ENCODE data around the gene SERPINE2. TPM values are rescaled to one million over a fixed set of nuclear protein-coding genes. Genes with fewer than 3 reads are reported as not detected.

Gene SERPINE2
- total and polyA plus RNA-seq, 2 donors (not counting 3 experiments of a cell fraction or from before 2014, with no cell fraction given) = 4.0 to 8.8 TPM

DNA sequence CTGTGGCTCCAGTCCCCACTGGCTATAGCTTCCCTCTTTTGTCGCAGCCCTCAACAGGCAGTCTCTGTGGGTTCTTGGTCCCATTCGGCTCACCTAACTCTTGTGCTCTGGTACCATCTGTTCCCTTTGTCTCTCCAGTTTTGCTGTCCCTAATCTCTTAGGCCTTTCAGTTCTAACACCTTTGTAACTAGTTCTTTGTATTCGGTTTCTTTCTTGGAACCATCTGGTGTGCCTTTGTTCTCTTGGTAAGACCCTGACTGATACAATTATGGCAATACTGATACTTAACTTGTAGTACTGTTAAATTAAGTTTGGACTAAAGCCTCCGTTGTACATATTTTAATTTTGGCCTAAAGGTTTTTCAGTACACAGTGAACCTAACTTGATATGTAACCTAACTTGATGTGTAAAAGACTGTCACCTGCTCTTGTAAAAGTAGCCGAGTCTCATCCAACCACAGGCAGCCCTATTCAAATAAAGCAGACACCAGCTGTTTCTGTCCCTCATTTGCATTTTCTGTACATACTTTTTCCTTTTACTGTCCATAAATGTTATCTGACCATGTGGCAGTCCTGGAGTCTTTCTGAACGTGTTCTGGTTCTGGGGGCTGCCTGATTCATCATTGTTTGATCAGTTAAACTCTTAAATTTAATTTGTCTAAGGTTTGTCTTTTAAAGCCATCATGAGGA is 86.7 kb downstream of the SERPINE2 start:
- peaks cover 1% of the 10 kb centered on the region for H3K79me2 ChIP-seq (ENCODE audit: control insufficient read depth, insufficient read depth, low read length)
- no peak overlapping the region for H3K4me2 ChIP-seq (ENCODE audit: insufficient read depth, low read length)
- H3K9ac ChIP-seq (replicated peaks; ENCODE audit: extremely low read depth, insufficient read depth, low read length) = no peak overlapping the region
- H3K27me3 ChIP-seq (ENCODE audit: control insufficient read depth in 2 of 2, insufficient read depth in 2 of 2, low read length in 2 of 2) = no peaks in the 10 kb centered on the region
- H4K20me1 ChIP-seq (replicated peaks; ENCODE audit: control insufficient read depth, extremely low read depth, insufficient read depth, low read length) = no peaks in the 10 kb centered on the region
- dilution Hi-C loops (cut with MboI; ENCODE audit: extremely low pct_ligation_motif_present, low sequenced_read_pairs) (no loop called here), intact Hi-C loops (cut with micrococcal nuclease) (loop anchor here (10.0 kb wide), 1 partner anchor 228 kb away; no protein-coding TSS in a partner anchor)
- DNase-seq (ENCODE audit: low read depth, low spot score) (no peak), FAIRE-seq (no peak)
- no peak for TF ChIP-seq JUN (IDR thresholded peaks at IDR 0.05; ENCODE audit: borderline replicate concordance, insufficient read depth, insufficient read length, low read depth)
- no peaks in the 10 kb centered on the region for H3K9me1 ChIP-seq (replicated peaks; ENCODE audit: control insufficient read depth, extremely low read depth, insufficient read depth, low read length)
- ChIA-PET CTCF (interaction anchor here (0.7 kb wide), 1 partner anchor 18 kb away, joined by 3 read pairs; no protein-coding TSS in a partner anchor), POLR2A (no interaction called here)
- H3K9me3 ChIP-seq (replicated peaks; ENCODE audit: control insufficient read depth, insufficient read depth, low read length) = no peaks in the 10 kb centered on the region
- H3K4me1 ChIP-seq (ENCODE audit: control insufficient read depth, extremely low read depth, insufficient read depth, low read length) = peaks cover 5% of the 10 kb centered on the region
- no TSS peak for BruUV-seq (replicated peaks)
- no peaks in the 10 kb centered on the region for H3K36me3 ChIP-seq (ENCODE audit: control insufficient read depth in 2 of 2, extremely low read depth in 1 of 2, insufficient read depth in 2 of 2, low read length in 2 of 2)
- H3K27ac ChIP-seq (ENCODE audit: insufficient read depth, low read depth, low read length) = no peak overlapping the region
- H2AFZ ChIP-seq (ENCODE audit: low read depth, low read length) = no peak overlapping the region
- H3K4me3 ChIP-seq (replicated peaks in 1 of 3; ENCODE audit: insufficient read depth in 1 of 3, low read depth in 1 of 3, low read length in 3 of 3) = no peak overlapping the region

DNA sequence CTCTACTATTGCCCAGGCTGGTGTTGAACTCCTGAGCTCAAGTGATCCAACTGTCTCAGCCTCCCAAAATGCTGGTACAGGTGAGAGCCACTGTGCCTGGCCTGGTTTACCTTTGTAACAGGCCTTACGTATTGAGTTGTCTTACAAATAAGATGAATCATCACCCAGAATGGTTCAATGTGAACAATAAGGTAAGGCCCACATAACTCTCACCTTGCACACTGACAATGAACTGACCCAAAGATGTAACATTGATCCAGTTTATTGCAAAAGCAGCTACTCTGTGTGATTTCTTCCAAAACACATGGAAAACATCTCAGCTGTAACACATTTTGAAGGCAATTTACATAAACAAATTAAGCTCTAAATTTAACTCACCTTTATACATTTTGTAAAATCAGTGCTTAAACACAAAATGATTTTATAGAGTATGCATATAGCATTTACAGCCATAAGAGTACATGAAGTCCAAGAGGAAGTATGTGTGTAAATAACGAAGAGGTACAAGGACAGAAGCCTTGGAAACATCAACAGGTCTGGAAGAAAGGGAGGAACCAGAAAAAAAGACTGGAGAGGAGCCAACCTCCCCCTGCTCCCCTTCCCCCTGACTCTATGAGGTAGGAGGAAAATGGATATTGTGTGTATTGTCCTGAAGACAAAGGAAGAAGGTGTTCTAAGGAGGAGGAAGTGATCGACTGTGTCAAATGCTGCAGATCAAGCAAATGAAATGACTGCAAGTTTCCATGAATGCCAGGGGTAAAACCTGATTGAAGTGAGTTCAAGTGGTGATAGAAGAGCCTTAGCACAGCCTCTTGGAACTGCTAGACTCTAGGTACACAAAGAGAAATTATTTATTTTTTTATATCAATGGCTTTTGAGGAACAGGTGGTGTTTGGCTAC is 88.4 kb downstream of the SERPINE2 start:
- no peaks in the 10 kb centered on the region for H3K9me3 ChIP-seq (replicated peaks; ENCODE audit: control insufficient read depth, insufficient read depth, low read length)
- TF ChIP-seq, protein P1, sequence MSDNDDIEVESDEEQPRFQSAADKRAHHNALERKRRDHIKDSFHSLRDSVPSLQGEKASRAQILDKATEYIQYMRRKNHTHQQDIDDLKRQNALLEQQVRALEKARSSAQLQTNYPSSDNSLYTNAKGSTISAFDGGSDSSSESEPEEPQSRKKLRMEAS (IDR thresholded peaks at IDR 0.05; ENCODE audit: insufficient read depth, insufficient read length) = no peak
- TF ChIP-seq MYC (IDR thresholded peaks at IDR 0.05; ENCODE audit: low read depth, low read length) (no peak), JUN (IDR thresholded peaks at IDR 0.05; ENCODE audit: borderline replicate concordance, insufficient read depth, insufficient read length, low read depth) (no peak), GATA2 (IDR thresholded peaks at IDR 0.05; ENCODE audit: insufficient read depth, insufficient read length, low read depth, low read length) (no peak), FOS (IDR thresholded peaks at IDR 0.05; ENCODE audit: borderline replicate concordance, insufficient read depth, low read length) (no peak), EZH2 (IDR thresholded peaks at IDR 0.05; ENCODE audit: borderline replicate concordance, low read depth, low read length, severe bottlenecking) (no peak), POLR2A (IDR thresholded peaks at IDR 0.05; ENCODE audit: low read depth, low read length) (no peak), POLR2AphosphoS5 (IDR thresholded peaks at IDR 0.05; ENCODE audit: insufficient read depth, low read depth, low read length) (no peak)
- TF ChIP-seq, protein P2, sequence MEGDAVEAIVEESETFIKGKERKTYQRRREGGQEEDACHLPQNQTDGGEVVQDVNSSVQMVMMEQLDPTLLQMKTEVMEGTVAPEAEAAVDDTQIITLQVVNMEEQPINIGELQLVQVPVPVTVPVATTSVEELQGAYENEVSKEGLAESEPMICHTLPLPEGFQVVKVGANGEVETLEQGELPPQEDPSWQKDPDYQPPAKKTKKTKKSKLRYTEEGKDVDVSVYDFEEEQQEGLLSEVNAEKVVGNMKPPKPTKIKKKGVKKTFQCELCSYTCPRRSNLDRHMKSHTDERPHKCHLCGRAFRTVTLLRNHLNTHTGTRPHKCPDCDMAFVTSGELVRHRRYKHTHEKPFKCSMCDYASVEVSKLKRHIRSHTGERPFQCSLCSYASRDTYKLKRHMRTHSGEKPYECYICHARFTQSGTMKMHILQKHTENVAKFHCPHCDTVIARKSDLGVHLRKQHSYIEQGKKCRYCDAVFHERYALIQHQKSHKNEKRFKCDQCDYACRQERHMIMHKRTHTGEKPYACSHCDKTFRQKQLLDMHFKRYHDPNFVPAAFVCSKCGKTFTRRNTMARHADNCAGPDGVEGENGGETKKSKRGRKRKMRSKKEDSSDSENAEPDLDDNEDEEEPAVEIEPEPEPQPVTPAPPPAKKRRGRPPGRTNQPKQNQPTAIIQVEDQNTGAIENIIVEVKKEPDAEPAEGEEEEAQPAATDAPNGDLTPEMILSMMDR (IDR thresholded peaks at IDR 0.05; ENCODE audit: extremely low read depth in 1 of 2, insufficient read depth in 1 of 2, low read depth in 1 of 2, low read length in 2 of 2) = no peak
- no peak overlapping the region for H3K9ac ChIP-seq (replicated peaks; ENCODE audit: extremely low read depth, insufficient read depth, low read length)
- dilution Hi-C loops (cut with MboI; ENCODE audit: extremely low pct_ligation_motif_present, low sequenced_read_pairs) = no loop called here
- FAIRE-seq = no peak
- no peaks in the 10 kb centered on the region for H4K20me1 ChIP-seq (replicated peaks; ENCODE audit: control insufficient read depth, extremely low read depth, insufficient read depth, low read length)
- intact Hi-C loops (cut with micrococcal nuclease) = loop anchor here (10.0 kb wide), 1 partner anchor 226 kb away; no protein-coding TSS in a partner anchor
- no peaks in the 10 kb centered on the region for H3K27me3 ChIP-seq (ENCODE audit: control insufficient read depth in 2 of 2, insufficient read depth in 2 of 2, low read length in 2 of 2)
- ChIA-PET CTCF (interaction anchor here (0.6 kb wide), 1 partner anchor 163 kb away, joined by 3 read pairs; no protein-coding TSS in a partner anchor), POLR2A (no interaction called here)
- H3K4me3 ChIP-seq (replicated peaks in 1 of 3; ENCODE audit: insufficient read depth in 1 of 3, low read depth in 1 of 3, low read length in 3 of 3) = no peak overlapping the region
- H3K4me2 ChIP-seq (ENCODE audit: insufficient read depth, low read length) = no peak overlapping the region
- DNase-seq (ENCODE audit: low read depth, low spot score) = peak; percentile 32
- no peaks in the 10 kb centered on the region for H3K36me3 ChIP-seq (ENCODE audit: control insufficient read depth in 2 of 2, extremely low read depth in 1 of 2, insufficient read depth in 2 of 2, low read length in 2 of 2)
- BruUV-seq (replicated peaks) = no TSS peak
- H2AFZ ChIP-seq (ENCODE audit: low read depth, low read length) = peak overlapping the region; percentile 35
- H3K27ac ChIP-seq (ENCODE audit: insufficient read depth, low read depth, low read length) = no peak overlapping the region
- peaks cover 6% of the 10 kb centered on the region for H3K4me1 ChIP-seq (ENCODE audit: control insufficient read depth, extremely low read depth, insufficient read depth, low read length)
- no peaks in the 10 kb centered on the region for H3K79me2 ChIP-seq (ENCODE audit: control insufficient read depth, insufficient read depth, low read length)
- H3K9me1 ChIP-seq (replicated peaks; ENCODE audit: control insufficient read depth, extremely low read depth, insufficient read depth, low read length) = no peaks in the 10 kb centered on the region

All from endothelial cell of umbilical vein (primary cell).